GM19193 (cell line): ENCODE results near the gene GNAS-AS1.

Source experiments
- POLR2A ChIP-seq: IDR thresholded peaks from 4 replicates; pipeline ENCODE4 v1.6.1; 2011; ENCODE audit not compliant: insufficient read depth, insufficient read length; ENCODE audit errors: extremely low read depth

The GNAS-AS1 gene

GRCh38 chr20:58876437-58876836, 25.7 kb upstream of the GNAS-AS1 start:
- no peak for TF ChIP-seq POLR2A

- no peak for TF ChIP-seq POLR2A
These were observed 24.9 kb upstream of the GNAS-AS1 start for GRCh38 chr20:58875541-58876134.

- TF ChIP-seq POLR2A: no peak
These were observed 24.4 kb upstream of the GNAS-AS1 start for GRCh38 chr20:58875111-58875510.

GRCh38 chr20:58874469-58874868, 23.8 kb upstream of the GNAS-AS1 start:
- no peak for TF ChIP-seq POLR2A

- TF ChIP-seq POLR2A: no peak
These were observed 20.9 kb upstream of the GNAS-AS1 start for GRCh38 chr20:58871533-58872102.

- TF ChIP-seq POLR2A: no peak
These were observed 19.8 kb upstream of the GNAS-AS1 start for GRCh38 chr20:58870293-58871014.

- TF ChIP-seq POLR2A: no peak
These were observed 19.0 kb upstream of the GNAS-AS1 start for GRCh38 chr20:58869662-58870227.

GRCh38 chr20:58868795-58869194, 18.1 kb upstream of the GNAS-AS1 start:
- TF ChIP-seq POLR2A: no peak

GRCh38 chr20:58867211-58867610, 16.5 kb upstream of the GNAS-AS1 start:
- TF ChIP-seq POLR2A: no peak

GRCh38 chr20:58865843-58866242, 15.1 kb upstream of the GNAS-AS1 start:
- no peak for TF ChIP-seq POLR2A

GRCh38 chr20:58864346-58864745, 13.6 kb upstream of the GNAS-AS1 start:
- no peak for TF ChIP-seq POLR2A

GRCh38 chr20:58863044-58863790, 12.5 kb upstream of the GNAS-AS1 start:
- no peak for TF ChIP-seq POLR2A

GRCh38 chr20:58855506-58856389, 5.0 kb upstream of the GNAS-AS1 start:
- TF ChIP-seq POLR2A: no peak
